Right lobe of liver (tissue), 6 donors: ENCODE results near the gene CACNA2D3. TPM values are rescaled to one million over a fixed set of nuclear protein-coding genes. Genes with fewer than 3 reads are reported as not detected.

Experiments used
- ATAC-seq, 4 donors: fragments of 200-7000 bp; cut with Tn5 transposase; one replicate each; pipeline ENCODE4 v1.9.1; 2020; ENCODE audit warnings: mild to moderate bottlenecking in 4 of 4, moderate library complexity in 4 of 4
- DNase-seq, 3 donors: peaks; one replicate each; pipeline ENCODE4 v3.0.0-alpha.2; 2020
- H3K27ac ChIP-seq, 3 donors: fragments of 200-600 bp; one replicate each; pipeline ENCODE4 v1.8.0; 2022
- H3K27me3 ChIP-seq, 2 donors: fragments of 200-600 bp; one replicate each; pipeline ENCODE4 v1.8.0; 2022
- H3K36me3 ChIP-seq, 4 donors: fragments of 200-600 bp; sonication (generic) in 1 of 4; one replicate each; pipeline versions ENCODE4 v1.5.1 to v1.8.0; 2017 to 2022; ENCODE audit warnings: control low read depth in 1 of 4
- H3K4me1 ChIP-seq, 4 donors: fragments of 200-600 bp; sonication (generic) in 1 of 4; one replicate each; pipeline versions ENCODE4 v1.5.1 to v1.8.0; 2017 to 2022; ENCODE audit warnings: control low read depth in 1 of 4
- H3K4me3 ChIP-seq, 3 donors: fragments of 200-600 bp; one replicate each; pipeline ENCODE4 v1.8.0; 2022
- H3K9me3 ChIP-seq, 4 donors: fragments of 200-600 bp; sonication (generic) in 1 of 4; one replicate each; pipeline versions ENCODE4 v1.5.1 to v1.8.0; 2017 to 2022; ENCODE audit warnings: control low read depth in 1 of 4
- POLR2A ChIP-seq: fragments of 450-650 bp; IDR thresholded peaks from one replicate; pipeline ENCODE4 v1.6.1; 2017; ENCODE audit warnings: antibody characterized with exemption, mild to moderate bottlenecking
- WGBS: methylation state at CpG from one replicate; pipeline ENCODE4 v1.1.6; 2018; ENCODE audit warnings: low coverage, low lambda C conversion rate; ENCODE audit not compliant: insufficient coverage; ENCODE audit errors: missing lambda C conversion rate; 5-methylcytosine and 5-hydroxymethylcytosine counted together
- intact Hi-C, 2 donors: fragments of 100-400 bp; cut with DNase I; formaldehyde crosslinking; loops; one replicate each; pipeline versions ENCODE4 v1.11.2 to v1.14.1; 2022
- total RNA-seq, 6 experiments: library from RNA; depleted of rRNA in 2 of 6; stranded (reverse); fragments of >200 nt in 2 of 6; fragmentation: NEBNext Ultra II Directional in 3 of 6; extraction: Animal tissue kit (Norgen Biotek cat#: 25700) in 3 of 6; gene quantifications; one replicate each; pipeline versions ENCODE4 v1.1.0 to v1.2.4, GENCODE V29; 2016 to 2023
- TF ChIP-seq, protein P1 (sequence below), 4 donors: fragments of 200-600 bp in 3 of 4; fragments of 450-650 bp in 1 of 4; IDR thresholded peaks; one replicate each; pipeline versions ENCODE4 v1.5.1 to v1.8.0; 2016 to 2022; ENCODE audit warnings: antibody characterized with exemption in 4 of 4, mild to moderate bottlenecking in 2 of 4
- donor health status: DM: no; HTN: yes; CAD: no.
- donor health status: DM: no; HTN: no; CAD: no.
- donor health status: DM: no; HTN: no; CAD: no.
- donor health status: DM: no; HTN: yes; CAD: no.
- donor health status: DM: no; HTN: yes; CAD: no.

The CACNA2D3 gene
- total RNA-seq, 6 experiments from 2014 or later = 0.28 to 0.87 TPM; not detected in 4

- no peaks in the 10 kb centered on the region for H3K9me3 ChIP-seq
- no peak for DNase-seq
- no peak overlapping the region for H3K4me3 ChIP-seq
- no peaks in the 10 kb centered on the region for H3K27me3 ChIP-seq
- H3K36me3 ChIP-seq = no peaks in the 10 kb centered on the region
- TF ChIP-seq, protein P1, sequence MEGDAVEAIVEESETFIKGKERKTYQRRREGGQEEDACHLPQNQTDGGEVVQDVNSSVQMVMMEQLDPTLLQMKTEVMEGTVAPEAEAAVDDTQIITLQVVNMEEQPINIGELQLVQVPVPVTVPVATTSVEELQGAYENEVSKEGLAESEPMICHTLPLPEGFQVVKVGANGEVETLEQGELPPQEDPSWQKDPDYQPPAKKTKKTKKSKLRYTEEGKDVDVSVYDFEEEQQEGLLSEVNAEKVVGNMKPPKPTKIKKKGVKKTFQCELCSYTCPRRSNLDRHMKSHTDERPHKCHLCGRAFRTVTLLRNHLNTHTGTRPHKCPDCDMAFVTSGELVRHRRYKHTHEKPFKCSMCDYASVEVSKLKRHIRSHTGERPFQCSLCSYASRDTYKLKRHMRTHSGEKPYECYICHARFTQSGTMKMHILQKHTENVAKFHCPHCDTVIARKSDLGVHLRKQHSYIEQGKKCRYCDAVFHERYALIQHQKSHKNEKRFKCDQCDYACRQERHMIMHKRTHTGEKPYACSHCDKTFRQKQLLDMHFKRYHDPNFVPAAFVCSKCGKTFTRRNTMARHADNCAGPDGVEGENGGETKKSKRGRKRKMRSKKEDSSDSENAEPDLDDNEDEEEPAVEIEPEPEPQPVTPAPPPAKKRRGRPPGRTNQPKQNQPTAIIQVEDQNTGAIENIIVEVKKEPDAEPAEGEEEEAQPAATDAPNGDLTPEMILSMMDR (IDR thresholded peaks at IDR 0.05) = no peak
- TF ChIP-seq POLR2A = no peak
- no peaks in the 10 kb centered on the region for H3K4me1 ChIP-seq
- ATAC-seq = no peak
- H3K27ac ChIP-seq = no peak overlapping the region
- intact Hi-C loops = no loop called here
- WGBS = 45% methylated on average over 5 of the region's 5 CpGs
These were observed 861.1 kb downstream of the CACNA2D3 start for GRCh38 chr3:54983266-54984099.

DNA sequence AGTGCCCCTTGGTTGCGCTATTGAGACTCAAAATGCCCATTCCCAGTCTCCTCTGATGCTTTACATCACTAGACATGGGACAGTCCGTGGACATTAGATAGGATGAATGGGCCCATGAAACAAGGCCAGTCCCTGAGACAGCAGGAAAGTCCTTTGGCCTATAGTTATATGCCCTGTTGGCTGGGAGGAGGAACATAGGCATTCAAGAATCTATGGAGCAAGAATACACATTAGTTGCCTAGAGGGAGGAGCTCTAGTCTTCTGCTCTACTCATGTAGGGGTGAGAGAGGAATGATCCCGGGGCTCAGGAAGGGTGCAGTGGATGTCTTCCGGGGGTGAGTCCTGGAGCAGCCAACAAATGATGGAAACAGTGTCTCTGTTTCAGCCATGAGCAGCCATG, 863.5 kb downstream of the CACNA2D3 start:
- intact Hi-C loops = no loop called here
- WGBS = 53% methylated on average over 2 of the region's 4 CpGs

DNA sequence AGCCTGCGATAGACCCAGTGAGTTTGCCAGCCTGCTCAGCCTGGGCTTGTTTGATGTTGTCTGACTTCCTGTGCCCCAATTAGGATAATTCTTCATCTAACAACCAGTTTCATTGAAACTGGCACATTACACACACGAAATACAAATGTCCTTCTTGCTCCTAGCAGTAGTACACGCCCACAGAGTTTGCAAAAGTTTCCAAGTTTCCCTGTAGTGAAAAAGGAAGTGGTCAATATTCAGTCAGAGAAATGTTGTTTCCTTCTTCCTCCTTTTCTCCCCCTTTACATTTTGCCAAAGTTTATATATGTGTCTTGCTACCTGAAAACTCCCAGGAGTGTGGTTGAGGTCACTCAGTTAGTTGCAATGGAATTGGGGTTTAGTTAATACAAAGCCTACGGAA, 863.9 kb downstream of the CACNA2D3 start:
- no peaks in the 10 kb centered on the region for H3K27me3 ChIP-seq
- WGBS = 52% methylated on average over 4 of the region's 4 CpGs
- DNase-seq (no peak), ATAC-seq (no peak)
- no peaks in the 10 kb centered on the region for H3K36me3 ChIP-seq
- intact Hi-C loops = no loop called here
- no peak overlapping the region for H3K27ac ChIP-seq
- TF ChIP-seq POLR2A = no peak
- TF ChIP-seq, protein P1 (IDR thresholded peaks at IDR 0.05) = no peak
- H3K4me1 ChIP-seq = no peaks in the 10 kb centered on the region
- H3K4me3 ChIP-seq = no peak overlapping the region
- H3K9me3 ChIP-seq = no peaks in the 10 kb centered on the region

More for the DNA sequence above, 863.5 kb downstream of the CACNA2D3 start:
- no peaks in the 10 kb centered on the region for H3K4me1 ChIP-seq
- no peak overlapping the region for H3K27ac ChIP-seq
- no peaks in the 10 kb centered on the region for H3K36me3 ChIP-seq
- ATAC-seq (no peak), DNase-seq (no peak)
- H3K4me3 ChIP-seq = no peak overlapping the region
- no peak for TF ChIP-seq POLR2A
- TF ChIP-seq, protein P1 (IDR thresholded peaks at IDR 0.05) = no peak
- no peaks in the 10 kb centered on the region for H3K9me3 ChIP-seq
- H3K27me3 ChIP-seq = no peaks in the 10 kb centered on the region

GRCh38 chr3:54987719-54988118, 865.4 kb downstream of the CACNA2D3 start:
- Histone ChIP-seq H3K27ac (no peak overlapping the region), H3K4me3 (no peak overlapping the region), H3K9me3 (no peaks in the 10 kb centered on the region), H3K27me3 (no peaks in the 10 kb centered on the region), H3K36me3 (no peaks in the 10 kb centered on the region), H3K4me1 (no peaks in the 10 kb centered on the region)
- WGBS = 34% methylated on average over 4 of the region's 4 CpGs
- no peak for DNase-seq
- intact Hi-C loops = no loop called here
- no peak for TF ChIP-seq POLR2A
- ATAC-seq = no peak

DNA sequence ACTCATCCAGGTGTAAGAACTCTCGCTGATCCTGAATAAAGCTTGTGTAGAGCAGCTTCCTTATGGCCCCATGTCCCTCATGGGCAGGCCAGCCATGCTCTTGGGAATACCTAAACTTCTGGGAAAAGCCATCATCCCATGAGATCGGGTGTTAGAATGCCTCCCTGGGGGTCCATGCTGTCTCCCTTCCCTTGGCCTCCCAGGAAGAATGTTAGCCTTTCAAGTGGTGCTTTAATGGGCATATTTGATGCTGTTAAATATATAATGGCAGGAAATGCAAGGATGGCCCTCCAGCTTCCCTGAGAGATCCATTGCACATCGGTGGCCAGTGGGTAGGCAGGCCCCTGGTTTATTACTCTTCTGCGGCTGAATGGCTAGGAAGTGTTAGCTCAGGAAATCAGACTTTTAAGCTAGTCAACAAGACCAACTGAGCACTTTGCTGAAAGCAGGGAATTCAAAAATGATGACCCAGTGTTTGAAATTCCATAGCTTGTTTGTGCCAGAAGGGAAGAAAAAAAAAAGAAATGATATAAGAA, 866.0 kb downstream of the CACNA2D3 start:
- no peaks in the 10 kb centered on the region for H3K9me3 ChIP-seq
- TF ChIP-seq POLR2A = no peak
- TF ChIP-seq, protein P1 (IDR thresholded peaks at IDR 0.05) = no peak
- no peaks in the 10 kb centered on the region for H3K27me3 ChIP-seq
- H3K4me3 ChIP-seq = no peak overlapping the region
- no peaks in the 10 kb centered on the region for H3K4me1 ChIP-seq
- intact Hi-C loops = no loop called here
- H3K27ac ChIP-seq = no peak overlapping the region
- no peaks in the 10 kb centered on the region for H3K36me3 ChIP-seq
- ATAC-seq = peak in 1 of 4 donors; percentile 47
- whole genome bisulfite sequencing = 54% methylated on average over 4 of the region's 4 CpGs
- no peak for DNase-seq
